Liver (tissue), 9 donors: Measurements from ENCODE around the gene DHX32. TPM values are rescaled to one million over a fixed set of nuclear protein-coding genes. Genes with fewer than 3 reads are reported as not detected.

Source experiments
- DNase-seq: peaks from one replicate; pipeline ENCODE4 v3.0.0-alpha.2; 2017; ENCODE audit warnings: low spot score
- H3K27ac ChIP-seq, 2 donors: one replicate each; pipeline ENCODE4 v1.7.0; 2013; ENCODE audit warnings: inconsistent platforms in 2 of 2, low read length in 2 of 2, control low read depth in 1 of 2, low read depth in 1 of 2, mild to moderate bottlenecking in 1 of 2
- H3K27me3 ChIP-seq, 4 donors: one replicate each; pipeline versions ENCODE4 v1.6.1 to v1.7.0; 2013; ENCODE audit warnings: low read length in 3 of 4, inconsistent platforms in 1 of 4, mild to moderate bottlenecking in 1 of 4, moderate library complexity in 1 of 4; ENCODE audit not compliant: control insufficient read depth in 4 of 4, insufficient read depth in 4 of 4
- H3K36me3 ChIP-seq, 4 donors: one replicate each; pipeline versions ENCODE4 v1.6.1 to v1.7.0; 2013; ENCODE audit warnings: low read length in 3 of 4, mild to moderate bottlenecking in 3 of 4, low read depth in 1 of 4, moderate library complexity in 1 of 4; ENCODE audit not compliant: control insufficient read depth in 4 of 4, insufficient read depth in 3 of 4
- H3K4me1 ChIP-seq, 4 donors: one replicate each; pipeline versions ENCODE4 v1.6.1 to v1.7.0; 2013; ENCODE audit warnings: low read length in 3 of 4, mild to moderate bottlenecking in 3 of 4, moderate library complexity in 1 of 4; ENCODE audit not compliant: control insufficient read depth in 4 of 4, insufficient read depth in 4 of 4
- H3K4me3 ChIP-seq, 3 donors: one replicate each; pipeline versions ENCODE4 v1.6.1 to v1.7.0; 2013; ENCODE audit warnings: low read length in 3 of 3, control low read depth in 1 of 3, low read depth in 1 of 3, mild to moderate bottlenecking in 1 of 3
- H3K9ac ChIP-seq, 2 donors: one replicate each; pipeline ENCODE4 v1.7.0; 2013; ENCODE audit warnings: low read length in 2 of 2, mild to moderate bottlenecking in 2 of 2, moderate library complexity in 2 of 2, control low read depth in 1 of 2, low read depth in 1 of 2
- H3K9me3 ChIP-seq, 4 donors: one replicate each; pipeline versions ENCODE4 v1.6.1 to v1.7.0; 2013; ENCODE audit warnings: low read length in 3 of 4; ENCODE audit not compliant: control insufficient read depth in 4 of 4
- ATF3 ChIP-seq: IDR thresholded peaks from 2 replicates; pipeline ENCODE4 v1.6.1; 2016; ENCODE audit warnings: antibody characterized with exemption
- CTCF ChIP-seq: fragments of 150-350 bp; IDR thresholded peaks from 2 replicates; pipeline ENCODE4 v1.5.1; 2017; ENCODE audit warnings: improper control_type of control experiment, low read depth, low read length; ENCODE audit not compliant: missing input control
- FOXA1 ChIP-seq: IDR thresholded peaks from 2 replicates; pipeline ENCODE4 v1.6.1; 2016; ENCODE audit warnings: antibody characterized with exemption
- FOXA2 ChIP-seq: IDR thresholded peaks from 2 replicates; pipeline ENCODE4 v1.6.1; 2016; ENCODE audit warnings: antibody characterized with exemption
- GABPA ChIP-seq, 2 donors: IDR thresholded peaks in 1 of 2; conservative IDR thresholded peaks in 1 of 2; 2 replicates each; pipeline ENCODE4 v1.6.1; 2016; ENCODE audit warnings: antibody characterized with exemption in 2 of 2, mild to moderate bottlenecking in 1 of 2, moderate library complexity in 1 of 2
- NR2F2 ChIP-seq: IDR thresholded peaks from 2 replicates; pipeline ENCODE4 v1.6.1; 2016; ENCODE audit warnings: antibody characterized with exemption
- REST ChIP-seq: IDR thresholded peaks from 2 replicates; pipeline ENCODE4 v1.6.1; 2016; ENCODE audit warnings: antibody characterized with exemption, mild to moderate bottlenecking
- RXRA ChIP-seq, 2 donors: IDR thresholded peaks; 2 replicates each; pipeline ENCODE4 v1.6.1; 2017 to 2018; ENCODE audit warnings: antibody characterized with exemption in 2 of 2, mild to moderate bottlenecking in 1 of 2
- SP1 ChIP-seq: IDR thresholded peaks from 2 replicates; pipeline ENCODE4 v1.6.1; 2018; ENCODE audit warnings: antibody characterized with exemption, mild to moderate bottlenecking
- TAF1 ChIP-seq: conservative IDR thresholded peaks from 2 replicates; pipeline ENCODE4 v1.6.1; 2016; ENCODE audit warnings: antibody characterized with exemption, mild to moderate bottlenecking
- YY1 ChIP-seq: IDR thresholded peaks from 2 replicates; pipeline ENCODE4 v1.6.1; 2016; ENCODE audit warnings: antibody characterized with exemption, mild to moderate bottlenecking
- ZBTB33 ChIP-seq: IDR thresholded peaks from 2 replicates; pipeline ENCODE4 v1.6.1; 2016; ENCODE audit warnings: antibody characterized with exemption
- WGBS: extraction: QIAGEN DNeasy Blood & Tissue Kit; methylation state at CpG from one replicate; pipeline ENCODE4 v1.1.7; 2013; 5-methylcytosine and 5-hydroxymethylcytosine counted together
- polyA plus RNA-seq, 2 donors: library from polyadenylated mRNA; stranded (reverse) in 1 of 2; unstranded in 1 of 2; fragments of 200-250 nt in 1 of 2; fragments of >200 nt in 1 of 2; fragmentation: Nextera tagmentation in 1 of 2; extraction: Ambion mirVana in 1 of 2; gene quantifications; one replicate each; pipeline versions ENCODE4 v1.2.1 to v1.2.3, GENCODE V29; 2013 to 2015
- total RNA-seq, 2 donors: library from RNA; depleted of rRNA; stranded (reverse); fragments of >200 nt; gene quantifications; one replicate each; pipeline ENCODE4 v1.2.3, GENCODE V29; 2014
- donor health status: healthy.
- donor health status: healthy.
- donor health status: healthy.
- donor health status: healthy.
- donor health status: healthy.

Gene DHX32
- total and polyA plus RNA-seq, 4 donors = 8.3 to 20.2 (median 10.2) TPM

- H3K9me3 ChIP-seq = no peaks in the 10 kb centered on the region
- peaks cover 4 to 66% (median 31%) of the 10 kb centered on the region in 4 donors for H3K36me3 ChIP-seq
- no peaks in the 10 kb centered on the region for H3K4me1 ChIP-seq
- H3K27ac ChIP-seq = no peak overlapping the region
- H3K9ac ChIP-seq = no peak overlapping the region
- H3K27me3 ChIP-seq = no peaks in the 10 kb centered on the region
- TF ChIP-seq ATF3 (no peak), RXRA (IDR thresholded peaks at IDR 0.05) (no peak)
- WGBS = 91% methylated on average over 5 of the region's 5 CpGs
- no peak for DNase-seq
- no peak overlapping the region for H3K4me3 ChIP-seq
Observed at GRCh38 chr10:125802131-125802530, 79.0 kb downstream of the DHX32 start.

- no peak overlapping the region for H3K9ac ChIP-seq
- WGBS = 85% methylated on average over 1 of the region's 1 CpG
- H3K9me3 ChIP-seq = no peaks in the 10 kb centered on the region
- H3K27me3 ChIP-seq = no peaks in the 10 kb centered on the region
- H3K4me3 ChIP-seq = no peak overlapping the region
- no peak overlapping the region for H3K27ac ChIP-seq
- no peak for DNase-seq
- H3K4me1 ChIP-seq = no peaks in the 10 kb centered on the region
- H3K36me3 ChIP-seq = peaks cover 5 to 62% (median 35%) of the 10 kb centered on the region in 4 donors
- TF ChIP-seq NR2F2 (no peak), FOXA2 (no peak), TAF1 (no peak), YY1 (no peak), REST (no peak), ATF3 (no peak), SP1 (no peak), FOXA1 (no peak), GABPA (IDR thresholded peaks at IDR 0.05 in 1 of 2, conservative IDR thresholded peaks at IDR 0.05 in 1 of 2) (no peak), RXRA (IDR thresholded peaks at IDR 0.05) (no peak), ZBTB33 (no peak), CTCF (no peak)
Observed at GRCh38 chr10:125801574-125801973, 79.5 kb downstream of the DHX32 start.
